GM19025 (cell line): Measurements from ENCODE around the gene IGFBP7.
A peak's percentile ranks its signal among the peaks of the same experiment; 100 is the strongest.

Source experiments
- ATAC-seq: cut with Tn5 transposase; IDR thresholded peaks from one replicate; pipeline ENCODE4 v1.9.1; 2021; ENCODE audit warnings: mild to moderate bottlenecking, low read depth, moderate library complexity; ENCODE audit not compliant: unreplicated experiment

Gene IGFBP7

GRCh38 chr4:57044996-57045395, 65.2 kb downstream of the IGFBP7 start:
- ATAC-seq: no peak

- no peak for ATAC-seq
Observed at GRCh38 chr4:57044279-57044678, 65.9 kb downstream of the IGFBP7 start.

- no peak for ATAC-seq
Observed at GRCh38 chr4:57043347-57044251, 66.6 kb downstream of the IGFBP7 start.

- ATAC-seq: no peak
Observed at GRCh38 chr4:57042711-57043169, 67.4 kb downstream of the IGFBP7 start.

- no peak for ATAC-seq
Observed at GRCh38 chr4:57041020-57041419, 69.2 kb downstream of the IGFBP7 start.

GRCh38 chr4:57040510-57040909, 69.7 kb downstream of the IGFBP7 start:
- ATAC-seq: no peak

- no peak for ATAC-seq
Observed at GRCh38 chr4:57039345-57039744, 70.8 kb downstream of the IGFBP7 start.

- ATAC-seq: peak; percentile 63
Observed at GRCh38 chr4:57037982-57038604, 72.1 kb downstream of the IGFBP7 start.

GRCh38 chr4:57034520-57034919, 75.7 kb downstream of the IGFBP7 start:
- no peak for ATAC-seq

- no peak for ATAC-seq
Observed at GRCh38 chr4:57023104-57023503, 87.1 kb downstream of the IGFBP7 start.

GRCh38 chr4:57020467-57021101, 89.6 kb downstream of the IGFBP7 start:
- no peak for ATAC-seq

GRCh38 chr4:57018980-57019379, 91.2 kb downstream of the IGFBP7 start:
- ATAC-seq: no peak

GRCh38 chr4:57013543-57014120, 96.6 kb downstream of the IGFBP7 start:
- no peak for ATAC-seq

GRCh38 chr4:56999751-57000150, 110.4 kb downstream of the IGFBP7 start:
- ATAC-seq: no peak

- no peak for ATAC-seq
Observed at GRCh38 chr4:56995525-56995924, 114.7 kb downstream of the IGFBP7 start.

- no peak for ATAC-seq
Observed at GRCh38 chr4:56990109-56990905, 119.9 kb downstream of the IGFBP7 start.

GRCh38 chr4:56986952-56987351, 123.2 kb downstream of the IGFBP7 start:
- ATAC-seq: no peak

GRCh38 chr4:56986192-56986591, 124.0 kb downstream of the IGFBP7 start:
- ATAC-seq: no peak

GRCh38 chr4:56981795-56982201, 128.4 kb downstream of the IGFBP7 start:
- ATAC-seq: no peak
